ENCODE data around the gene CADPS2. TPM values are rescaled to one million over a fixed set of nuclear protein-coding genes. Genes with fewer than 3 reads are reported as not detected.

CADPS2 gene
- total RNA-seq, 2 experiments from 2014 or later: not detected

DNA sequence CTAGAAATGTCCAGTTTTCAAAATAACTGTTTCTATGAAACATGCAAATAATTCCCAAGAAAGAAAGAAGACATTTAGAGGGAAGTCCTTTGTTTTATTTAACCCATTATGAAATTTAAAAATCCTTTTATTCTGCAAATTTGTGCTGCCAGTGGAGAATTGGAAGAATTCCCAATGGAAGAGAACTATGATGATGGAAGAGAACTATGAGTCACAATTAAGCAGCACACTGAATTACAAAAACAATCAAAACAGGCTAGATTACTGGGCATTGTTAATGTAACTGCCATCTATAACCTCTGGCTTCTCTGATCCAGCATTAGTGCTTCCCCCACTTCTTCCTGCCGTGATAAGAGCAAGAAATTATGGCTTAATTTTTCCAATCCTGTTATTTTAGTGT lies 455.6 kb downstream of the CADPS2 start:
- TF ChIP-seq, protein P1, sequence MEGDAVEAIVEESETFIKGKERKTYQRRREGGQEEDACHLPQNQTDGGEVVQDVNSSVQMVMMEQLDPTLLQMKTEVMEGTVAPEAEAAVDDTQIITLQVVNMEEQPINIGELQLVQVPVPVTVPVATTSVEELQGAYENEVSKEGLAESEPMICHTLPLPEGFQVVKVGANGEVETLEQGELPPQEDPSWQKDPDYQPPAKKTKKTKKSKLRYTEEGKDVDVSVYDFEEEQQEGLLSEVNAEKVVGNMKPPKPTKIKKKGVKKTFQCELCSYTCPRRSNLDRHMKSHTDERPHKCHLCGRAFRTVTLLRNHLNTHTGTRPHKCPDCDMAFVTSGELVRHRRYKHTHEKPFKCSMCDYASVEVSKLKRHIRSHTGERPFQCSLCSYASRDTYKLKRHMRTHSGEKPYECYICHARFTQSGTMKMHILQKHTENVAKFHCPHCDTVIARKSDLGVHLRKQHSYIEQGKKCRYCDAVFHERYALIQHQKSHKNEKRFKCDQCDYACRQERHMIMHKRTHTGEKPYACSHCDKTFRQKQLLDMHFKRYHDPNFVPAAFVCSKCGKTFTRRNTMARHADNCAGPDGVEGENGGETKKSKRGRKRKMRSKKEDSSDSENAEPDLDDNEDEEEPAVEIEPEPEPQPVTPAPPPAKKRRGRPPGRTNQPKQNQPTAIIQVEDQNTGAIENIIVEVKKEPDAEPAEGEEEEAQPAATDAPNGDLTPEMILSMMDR (IDR thresholded peaks at IDR 0.05): no peak
- Histone ChIP-seq H3K4me3 (ENCODE audit: low read length) (no peak overlapping the region), H3K27me3 (ENCODE audit: control insufficient read depth in 1 of 2, insufficient read depth in 2 of 2, low read length in 2 of 2) (no peaks in the 10 kb centered on the region), H3K36me3 (ENCODE audit: insufficient read depth, low read length) (no peaks in the 10 kb centered on the region), H3K27ac (ENCODE audit: low read depth in 1 of 2, low read length in 2 of 2) (no peak overlapping the region), H3K4me1 (ENCODE audit: insufficient read depth, low read length) (no peaks in the 10 kb centered on the region), H3K9me3 (ENCODE audit: control insufficient read depth in 1 of 2, insufficient read depth in 1 of 2, low read length in 2 of 2) (no peaks in the 10 kb centered on the region)
- H3K27me3 Mint-ChIP-seq: no peaks in the 10 kb centered on the region
- no peak overlapping the region for H3K4me3 Mint-ChIP-seq
- no peak for ATAC-seq (ENCODE audit: poor library complexity)
- intact Hi-C loops (cut with DNase I, micrococcal nuclease): no loop called here
- no peaks in the 10 kb centered on the region for H3K9me3 Mint-ChIP-seq
- ChIA-PET POLR2A (no interaction called here), CTCF (no interaction called here)
- H3K4me1 Mint-ChIP-seq (ENCODE audit: low read depth): no peaks in the 10 kb centered on the region
- DNase-seq: no peak
- no peak overlapping the region for H3K27ac Mint-ChIP-seq
- no peaks in the 10 kb centered on the region for H3K36me3 Mint-ChIP-seq (ENCODE audit: low read depth)

DNA sequence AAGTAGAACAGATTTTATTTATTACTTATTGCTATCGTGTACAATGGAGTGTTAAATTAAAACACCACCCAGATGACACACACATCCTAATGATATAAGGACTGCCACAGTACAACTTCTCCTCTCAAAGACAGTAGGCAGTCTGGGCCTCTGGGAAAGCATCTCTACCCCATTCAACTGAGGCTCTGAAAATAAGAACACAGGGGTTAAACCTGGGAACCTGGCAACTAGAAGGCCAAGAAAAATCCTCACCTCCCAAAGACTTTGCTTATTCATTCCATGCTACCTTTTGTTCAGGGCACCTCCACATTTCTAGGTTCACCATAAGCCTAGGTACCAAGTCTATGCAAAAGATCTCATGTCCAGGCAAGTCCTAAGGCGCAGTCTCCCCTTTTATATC lies 456.3 kb downstream of the CADPS2 start:
- Histone ChIP-seq H3K27me3 (ENCODE audit: control insufficient read depth in 1 of 2, insufficient read depth in 2 of 2, low read length in 2 of 2) (no peaks in the 10 kb centered on the region), H3K27ac (ENCODE audit: low read depth in 1 of 2, low read length in 2 of 2) (no peak overlapping the region), H3K4me1 (ENCODE audit: insufficient read depth, low read length) (no peaks in the 10 kb centered on the region), H3K9me3 (ENCODE audit: control insufficient read depth in 1 of 2, insufficient read depth in 1 of 2, low read length in 2 of 2) (peaks cover 0 to 5% of the 10 kb centered on the region in 2 experiments), H3K36me3 (ENCODE audit: insufficient read depth, low read length) (no peaks in the 10 kb centered on the region), H3K4me3 (ENCODE audit: low read length) (no peak overlapping the region)
- ChIA-PET POLR2A (no interaction called here), CTCF (no interaction called here)
- Mint-ChIP-seq H3K36me3 (ENCODE audit: low read depth) (no peaks in the 10 kb centered on the region), H3K4me1 (ENCODE audit: low read depth) (no peaks in the 10 kb centered on the region), H3K27ac (no peak overlapping the region), H3K4me3 (no peak overlapping the region), H3K27me3 (no peaks in the 10 kb centered on the region), H3K9me3 (no peaks in the 10 kb centered on the region)
- DNase-seq (no peak), ATAC-seq (ENCODE audit: poor library complexity) (no peak)
- TF ChIP-seq, protein P1 (IDR thresholded peaks at IDR 0.05): no peak
- intact Hi-C loops (cut with DNase I, micrococcal nuclease): no loop called here

DNA sequence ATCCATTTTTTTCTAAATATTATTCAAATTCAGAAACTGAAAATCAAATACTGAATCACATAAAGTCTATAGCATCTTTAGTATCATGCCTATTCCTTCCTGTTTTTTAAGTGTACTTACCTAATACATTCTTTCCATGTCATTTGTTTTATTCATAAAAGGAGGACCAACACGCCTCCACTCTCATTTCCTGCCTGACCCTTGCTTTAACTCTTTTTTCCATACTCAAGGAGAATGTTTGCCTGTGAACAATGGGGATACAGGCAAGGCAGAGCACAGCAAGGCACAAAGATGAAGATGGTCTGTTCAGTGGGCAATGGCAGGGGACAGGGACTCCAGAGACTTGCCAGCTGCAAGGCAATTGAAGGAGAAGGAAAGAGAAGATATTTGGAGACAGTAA lies 460.5 kb downstream of the CADPS2 start:
- Mint-ChIP-seq H3K27me3 (no peaks in the 10 kb centered on the region), H3K9me3 (peaks cover 6% of the 10 kb centered on the region), H3K27ac (no peak overlapping the region), H3K4me3 (no peak overlapping the region), H3K36me3 (ENCODE audit: low read depth) (no peaks in the 10 kb centered on the region), H3K4me1 (ENCODE audit: low read depth) (no peaks in the 10 kb centered on the region)
- DNase-seq (no peak), ATAC-seq (ENCODE audit: poor library complexity) (no peak)
- Histone ChIP-seq H3K27me3 (ENCODE audit: control insufficient read depth in 1 of 2, insufficient read depth in 2 of 2, low read length in 2 of 2) (no peaks in the 10 kb centered on the region), H3K9me3 (ENCODE audit: control insufficient read depth in 1 of 2, insufficient read depth in 1 of 2, low read length in 2 of 2) (peaks cover 0 to 7% of the 10 kb centered on the region in 2 experiments), H3K36me3 (ENCODE audit: insufficient read depth, low read length) (no peaks in the 10 kb centered on the region), H3K27ac (ENCODE audit: low read depth in 1 of 2, low read length in 2 of 2) (no peak overlapping the region), H3K4me1 (ENCODE audit: insufficient read depth, low read length) (no peaks in the 10 kb centered on the region), H3K4me3 (ENCODE audit: low read length) (no peak overlapping the region)
- intact Hi-C loops (cut with DNase I, micrococcal nuclease): no loop called here
- ChIA-PET POLR2A (no interaction called here), CTCF (no interaction called here)
- TF ChIP-seq, protein P1 (IDR thresholded peaks at IDR 0.05): no peak

Data from CD4-positive, alpha-beta T cell (primary cell).